Esophagus squamous epithelium (tissue), 4 donors: ENCODE measurements around the gene PRKG1.

Source experiments
- POLR2A ChIP-seq, 4 donors: fragments of 450-650 bp; IDR thresholded peaks; one replicate each; pipeline ENCODE4 v1.6.1; 2017; ENCODE audit warnings: antibody characterized with exemption in 4 of 4, mild to moderate bottlenecking in 4 of 4, moderate library complexity in 3 of 4
- TF ChIP-seq, protein P1 (sequence below), 6 experiments: fragments of 450-650 bp in 4 of 6; fragments of 200-600 bp in 2 of 6; sonication (generic) in 2 of 6; IDR thresholded peaks; one replicate each; pipeline ENCODE4 v1.5.1; 2016 to 2019; ENCODE audit warnings: antibody characterized with exemption in 6 of 6, mild to moderate bottlenecking in 4 of 6, moderate library complexity in 4 of 6

DNA sequence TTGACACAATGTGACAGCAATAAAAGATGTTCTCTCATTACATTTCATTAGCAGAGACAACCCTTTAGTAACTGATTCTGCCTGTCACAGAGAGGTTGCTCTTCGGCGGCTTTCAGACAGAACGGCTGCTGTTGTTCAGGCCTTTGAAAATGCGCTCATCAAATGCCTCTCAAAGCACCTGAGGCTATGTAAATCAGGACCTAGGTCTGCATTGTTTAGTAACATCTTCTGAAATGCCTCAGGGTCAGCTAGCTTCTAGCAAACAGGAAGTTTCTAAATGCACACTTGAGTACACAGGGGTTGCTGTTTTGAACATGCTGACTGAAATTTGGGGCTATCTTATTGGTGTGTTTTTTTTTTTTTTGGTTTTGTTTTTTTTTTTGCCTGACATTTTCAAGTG, 1096.5 kb downstream of the PRKG1 start:
- no peak for TF ChIP-seq POLR2A (IDR thresholded peaks at IDR 0.05)
- TF ChIP-seq, protein P1, sequence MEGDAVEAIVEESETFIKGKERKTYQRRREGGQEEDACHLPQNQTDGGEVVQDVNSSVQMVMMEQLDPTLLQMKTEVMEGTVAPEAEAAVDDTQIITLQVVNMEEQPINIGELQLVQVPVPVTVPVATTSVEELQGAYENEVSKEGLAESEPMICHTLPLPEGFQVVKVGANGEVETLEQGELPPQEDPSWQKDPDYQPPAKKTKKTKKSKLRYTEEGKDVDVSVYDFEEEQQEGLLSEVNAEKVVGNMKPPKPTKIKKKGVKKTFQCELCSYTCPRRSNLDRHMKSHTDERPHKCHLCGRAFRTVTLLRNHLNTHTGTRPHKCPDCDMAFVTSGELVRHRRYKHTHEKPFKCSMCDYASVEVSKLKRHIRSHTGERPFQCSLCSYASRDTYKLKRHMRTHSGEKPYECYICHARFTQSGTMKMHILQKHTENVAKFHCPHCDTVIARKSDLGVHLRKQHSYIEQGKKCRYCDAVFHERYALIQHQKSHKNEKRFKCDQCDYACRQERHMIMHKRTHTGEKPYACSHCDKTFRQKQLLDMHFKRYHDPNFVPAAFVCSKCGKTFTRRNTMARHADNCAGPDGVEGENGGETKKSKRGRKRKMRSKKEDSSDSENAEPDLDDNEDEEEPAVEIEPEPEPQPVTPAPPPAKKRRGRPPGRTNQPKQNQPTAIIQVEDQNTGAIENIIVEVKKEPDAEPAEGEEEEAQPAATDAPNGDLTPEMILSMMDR (IDR thresholded peaks at IDR 0.05): no peak
